PC-3 (cell line): ENCODE results near the gene MMP7. TPM values are rescaled to one million over a fixed set of nuclear protein-coding genes. Genes with fewer than 3 reads are reported as not detected.

Source experiments
- ATAC-seq: fragments of 200-7000 bp; cut with Tn5 transposase; 2 replicates; pipeline ENCODE4 v1.9.1; 2020; ENCODE audit warnings: mild to moderate bottlenecking, moderate library complexity
- BruUV-seq: library from RNA; stranded (reverse); fragments of 400-500 nt; replicated peaks from 2 replicates; lab custom pipeline; 2021; lab: Mats Ljungman, UMichigan
- CTCF ChIA-PET: fragments of 300-600 bp; sonication (Branson Sonifier 250); formaldehyde crosslinking; loops from one replicate; lab custom pipeline; 2022; ENCODE audit warnings: antibody characterized with exemption; lab: Charles Lee
- POLR2A ChIA-PET: fragments of 300-600 bp; sonication (Branson Sonifier 250); formaldehyde crosslinking; loops from one replicate; lab custom pipeline; 2022; ENCODE audit warnings: antibody characterized with exemption; ENCODE audit not compliant: unreplicated experiment; lab: Charles Lee
- DNase-seq: peaks from one replicate; pipeline ENCODE4 v3.0.0-alpha.2; 2015
- H2AFZ ChIP-seq: fragments of 300-600 bp; sonication (generic); 2 replicates; pipeline ENCODE4 v1.6.0; 2016; ENCODE audit warnings: antibody characterized with exemption, low read length
- H3F3A ChIP-seq: fragments of 300-600 bp; sonication (generic); one replicate; pipeline ENCODE4 v1.6.0; 2017; ENCODE audit warnings: antibody characterized with exemption, low read length, control low read depth, mild to moderate bottlenecking; ENCODE audit not compliant: unreplicated experiment
- H3K27ac ChIP-seq: fragments of 300-600 bp; sonication (generic); 2 replicates; pipeline ENCODE4 v1.5.1; 2016; ENCODE audit warnings: mild to moderate bottlenecking, low read length
- H3K27me3 ChIP-seq: fragments of 300-600 bp; sonication (generic); 2 replicates; pipeline ENCODE4 v1.6.1; 2016; ENCODE audit warnings: low read length, mixed read lengths
- H3K36me3 ChIP-seq: fragments of 300-600 bp; sonication (generic); 2 replicates; pipeline ENCODE4 v1.6.1; 2016; ENCODE audit warnings: low read depth, mixed run types, low read length, mixed read lengths
- H3K4me1 ChIP-seq: fragments of 300-600 bp; sonication (generic); 2 replicates; pipeline ENCODE4 v1.5.1; 2016; ENCODE audit warnings: low read length; ENCODE audit not compliant: insufficient read depth
- H3K4me2 ChIP-seq: fragments of 300-600 bp; sonication (generic); 2 replicates; pipeline ENCODE4 v1.6.0; 2016; ENCODE audit warnings: low read length
- H3K4me3 ChIP-seq: fragments of 300-600 bp; sonication (generic); 2 replicates; pipeline ENCODE4 v1.5.1; 2016; ENCODE audit warnings: mild to moderate bottlenecking, low read length, mixed read lengths
- H3K79me2 ChIP-seq: fragments of 300-600 bp; sonication (generic); 2 replicates; pipeline ENCODE4 v1.6.1; 2017; ENCODE audit warnings: low read length, mixed read lengths
- H3K9ac ChIP-seq: fragments of 300-600 bp; sonication (generic); 2 replicates; pipeline ENCODE4 v1.6.0; 2016; ENCODE audit warnings: mild to moderate bottlenecking, low read length
- H3K9me2 ChIP-seq: fragments of 300-600 bp; sonication (generic); replicated peaks from 2 replicates; pipeline ENCODE4 v1.6.1; 2016; ENCODE audit warnings: mixed run types, low read length, mixed read lengths
- H3K9me3 ChIP-seq: fragments of 300-600 bp; sonication (generic); 2 replicates; pipeline ENCODE4 v1.6.1; 2016; ENCODE audit warnings: low read length, mixed read lengths
- H4K20me1 ChIP-seq: fragments of 300-600 bp; sonication (generic); 2 replicates; pipeline ENCODE4 v1.6.1; 2016; ENCODE audit warnings: low read length, mixed read lengths
- CTCF ChIP-seq: fragments of 300-600 bp; sonication (generic); conservative IDR thresholded peaks from 2 replicates; pipeline ENCODE4 v1.5.1; 2017; ENCODE audit warnings: antibody characterized with exemption, low read depth, mild to moderate bottlenecking, low read length
- EZH2 ChIP-seq: fragments of 300-600 bp; sonication (generic); IDR thresholded peaks from one replicate; pipeline ENCODE4 v1.6.1; 2017; ENCODE audit warnings: antibody characterized with exemption, mild to moderate bottlenecking, low read length; ENCODE audit not compliant: unreplicated experiment
- EZH2phosphoT487 ChIP-seq: fragments of 300-600 bp; sonication (generic); IDR thresholded peaks from 2 replicates; pipeline ENCODE4 v1.6.1; 2018; ENCODE audit warnings: mild to moderate bottlenecking, antibody characterized with exemption, low read length, borderline replicate concordance
- intact Hi-C: fragments of 100-400 bp; cut with micrococcal nuclease; formaldehyde crosslinking; loops from 2 replicates; pipeline ENCODE4 v1.9.0; 2023
- total RNA-seq: library from RNA; depleted of rRNA; stranded (reverse); fragments of >200 nt; gene quantifications from 2 replicates; pipeline ENCODE4 v1.2.3, GENCODE V29; 2014

MMP7 gene
- total RNA-seq, 1 experiment from 2014 or later, result 0.18 TPM

- Histone ChIP-seq H4K20me1 (no peaks in the 10 kb centered on the region), H3K4me2 (no peak overlapping the region), H3K9ac (no peak overlapping the region), H3K36me3 (no peaks in the 10 kb centered on the region), H3K9me2 (no peaks in the 10 kb centered on the region), H3K4me3 (no peak overlapping the region), H3K27ac (no peak overlapping the region), H3K9me3 (no peaks in the 10 kb centered on the region), H3K79me2 (no peaks in the 10 kb centered on the region), H3K27me3 (no peaks in the 10 kb centered on the region), H3K4me1 (peaks cover 20% of the 10 kb centered on the region; the same call in 1 of the 2 replicates), H3F3A (no peaks in the 10 kb centered on the region), H2AFZ (peak overlapping the region; percentile 75)
- DNase-seq, result no peak
- POLR2A ChIA-PET, result interaction anchor here (0.6 kb wide), 1 partner anchor 1113 kb away, joined by 3 read pairs; no protein-coding TSS in a partner anchor
- no TSS peak for BruUV-seq
- CTCF ChIA-PET, result no interaction called here
- intact Hi-C loops, result no loop called here
- TF ChIP-seq EZH2phosphoT487 (no peak), EZH2 (no peak), CTCF (no peak)
- ATAC-seq, result peak; percentile 72
These were observed 45.8 kb upstream of the MMP7 start for GRCh38 chr11:102576350-102576749.

DNA sequence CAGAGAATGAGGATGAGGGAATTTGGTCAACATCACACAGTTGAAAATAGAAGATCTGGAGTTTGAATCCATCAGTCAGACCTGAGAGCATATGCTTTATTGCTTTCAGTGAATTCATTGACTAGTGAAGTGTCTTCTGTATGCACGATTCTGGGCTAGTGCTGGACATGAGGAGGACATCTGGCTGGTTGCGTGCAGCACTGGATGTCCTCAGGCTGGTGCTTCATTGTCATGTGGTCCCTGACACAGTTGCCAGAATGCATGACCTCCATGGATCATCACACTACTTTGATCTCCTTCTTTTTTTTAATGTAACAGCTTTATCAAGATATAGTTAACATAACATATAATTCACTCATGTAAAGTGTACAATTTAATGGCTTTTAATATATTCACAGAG, 44.5 kb upstream of the MMP7 start:
- no peaks in the 10 kb centered on the region for H3K36me3 ChIP-seq
- no peak overlapping the region for H3K9ac ChIP-seq
- ATAC-seq, result no peak
- H3F3A ChIP-seq, result no peaks in the 10 kb centered on the region
- H3K27me3 ChIP-seq, result no peaks in the 10 kb centered on the region
- no TSS peak for BruUV-seq
- no peaks in the 10 kb centered on the region for H3K79me2 ChIP-seq
- CTCF ChIA-PET, result no interaction called here
- peaks cover 12% of the 10 kb centered on the region; the same call in 1 of the 2 replicates for H3K4me1 ChIP-seq
- no peak overlapping the region for H2AFZ ChIP-seq
- no peak overlapping the region for H3K27ac ChIP-seq
- no peak overlapping the region for H3K4me3 ChIP-seq
- TF ChIP-seq CTCF (no peak), EZH2 (no peak), EZH2phosphoT487 (no peak)
- DNase-seq, result no peak
- intact Hi-C loops, result no loop called here
- H3K9me2 ChIP-seq, result no peaks in the 10 kb centered on the region
- H3K9me3 ChIP-seq, result no peaks in the 10 kb centered on the region
- POLR2A ChIA-PET, result no interaction called here
- H3K4me2 ChIP-seq, result no peak overlapping the region
- no peaks in the 10 kb centered on the region for H4K20me1 ChIP-seq

GRCh38 chr11:102573851-102574250, 43.3 kb upstream of the MMP7 start:
- Histone ChIP-seq H3K9me2 (no peaks in the 10 kb centered on the region), H3F3A (no peaks in the 10 kb centered on the region), H3K79me2 (no peaks in the 10 kb centered on the region), H3K36me3 (no peaks in the 10 kb centered on the region), H3K27me3 (no peaks in the 10 kb centered on the region), H3K9me3 (no peaks in the 10 kb centered on the region), H2AFZ (no peak overlapping the region), H3K27ac (no peak overlapping the region), H3K4me2 (no peak overlapping the region), H4K20me1 (no peaks in the 10 kb centered on the region), H3K4me3 (no peak overlapping the region), H3K9ac (no peak overlapping the region), H3K4me1 (peaks cover 7% of the 10 kb centered on the region; the same call in 1 of the 2 replicates)
- intact Hi-C loops, result no loop called here
- DNase-seq (no peak), ATAC-seq (no peak)
- TF ChIP-seq EZH2 (no peak), CTCF (no peak), EZH2phosphoT487 (no peak)
- ChIA-PET CTCF (no interaction called here), POLR2A (no interaction called here)
- no TSS peak for BruUV-seq
